Activated T-cell treated with anti-CD3 and anti-CD28 coated beads for 1 hour (primary cell): Measurements from ENCODE around the gene RNF144B.

ENCODE experiments used
- DNase-seq: peaks from one replicate; pipeline ENCODE4 v3.0.0-alpha.2; 2020; ENCODE audit warnings: low read depth

RNF144B gene

GRCh38 chr6:18488526-18489270 is 101.5 kb downstream of the RNF144B start:
- no peak for DNase-seq

- DNase-seq: no peak
These were observed 102.2 kb downstream of the RNF144B start for GRCh38 chr6:18489335-18489734.

GRCh38 chr6:18491308-18492045 is 104.3 kb downstream of the RNF144B start:
- DNase-seq: no peak

- DNase-seq: no peak
These were observed 105.8 kb downstream of the RNF144B start for GRCh38 chr6:18492972-18493371.

GRCh38 chr6:18493382-18493891 is 106.3 kb downstream of the RNF144B start:
- DNase-seq: no peak

- DNase-seq: no peak
These were observed 106.8 kb downstream of the RNF144B start for GRCh38 chr6:18493925-18494324.

GRCh38 chr6:18495236-18495635 is 108.1 kb downstream of the RNF144B start:
- DNase-seq: no peak

GRCh38 chr6:18496462-18496861 is 109.3 kb downstream of the RNF144B start:
- no peak for DNase-seq

GRCh38 chr6:18497006-18497405 is 109.9 kb downstream of the RNF144B start:
- DNase-seq: no peak

GRCh38 chr6:18498408-18498807 is 111.3 kb downstream of the RNF144B start:
- DNase-seq: no peak

- DNase-seq: no peak
These were observed 113.9 kb downstream of the RNF144B start for GRCh38 chr6:18500921-18501662.

GRCh38 chr6:18501663-18502013 is 114.5 kb downstream of the RNF144B start:
- no peak for DNase-seq

- DNase-seq: no peak
These were observed 116.0 kb downstream of the RNF144B start for GRCh38 chr6:18503206-18503592.

- DNase-seq: no peak
These were observed 116.6 kb downstream of the RNF144B start for GRCh38 chr6:18503593-18504231.

- DNase-seq: no peak
These were observed 117.1 kb downstream of the RNF144B start for GRCh38 chr6:18504232-18504596.

- DNase-seq: no peak
These were observed 119.3 kb downstream of the RNF144B start for GRCh38 chr6:18506382-18507017.

- no peak for DNase-seq
These were observed 119.9 kb downstream of the RNF144B start for GRCh38 chr6:18507018-18507415.

GRCh38 chr6:18507561-18507960 is 120.4 kb downstream of the RNF144B start:
- no peak for DNase-seq

- no peak for DNase-seq
These were observed 122.9 kb downstream of the RNF144B start for GRCh38 chr6:18509871-18510643.

- no peak for DNase-seq
These were observed 123.5 kb downstream of the RNF144B start for GRCh38 chr6:18510644-18511033.

GRCh38 chr6:18511211-18511610 is 124.1 kb downstream of the RNF144B start:
- no peak for DNase-seq
